Measurements from ENCODE around the gene SRI.
"Not testable (repeated sequence)": the region's sequence is repeated elsewhere in the genome, so short reads cannot be mapped to it uniquely, and the experiment has no call there.

The SRI gene

GRCh38 chr7:88219781-88220747, at the start of gene SRI:
Gene SRI (minus strand): TSS chr7:88220038. CDS start chr7:88220026, 12 bp downstream.
- peak; percentile 98 for DNase-seq (ENCODE audit: low spot score)

GRCh38 chr7:88269586-88269985, 49.7 kb upstream of the SRI start:
- DNase-seq (ENCODE audit: low spot score) = no peak

GRCh38 chr7:88268858-88269257, 49.0 kb upstream of the SRI start:
- no peak for DNase-seq (ENCODE audit: low spot score)

- no peak for DNase-seq (ENCODE audit: low spot score)
Measured at GRCh38 chr7:88268051-88268450, 48.2 kb upstream of the SRI start.

GRCh38 chr7:88267421-88267820, 47.6 kb upstream of the SRI start:
- no peak for DNase-seq (ENCODE audit: low spot score)

- not testable (repeated sequence) for DNase-seq (ENCODE audit: low spot score)
Measured at GRCh38 chr7:88264987-88265386, 45.1 kb upstream of the SRI start.

GRCh38 chr7:88262562-88262961, 42.7 kb upstream of the SRI start:
- DNase-seq (ENCODE audit: low spot score) = no peak

- no peak for DNase-seq (ENCODE audit: low spot score)
Measured at GRCh38 chr7:88260719-88261118, 40.9 kb upstream of the SRI start.

- no peak for DNase-seq (ENCODE audit: low spot score)
Measured at GRCh38 chr7:88259656-88260380, 40.0 kb upstream of the SRI start.

GRCh38 chr7:88258296-88258695, 38.5 kb upstream of the SRI start:
- DNase-seq (ENCODE audit: low spot score) = not testable (repeated sequence)

- DNase-seq (ENCODE audit: low spot score) = no peak
Measured at GRCh38 chr7:88256906-88257305, 37.1 kb upstream of the SRI start.

- DNase-seq (ENCODE audit: low spot score) = peak; percentile 18
Measured at GRCh38 chr7:88254721-88255424, 35.0 kb upstream of the SRI start.

GRCh38 chr7:88253640-88254039, 33.8 kb upstream of the SRI start:
- DNase-seq (ENCODE audit: low spot score) = no peak

GRCh38 chr7:88244258-88244657, 24.4 kb upstream of the SRI start:
- no peak for DNase-seq (ENCODE audit: low spot score)

GRCh38 chr7:88243345-88243909, 23.6 kb upstream of the SRI start:
- DNase-seq (ENCODE audit: low spot score) = peak; percentile 39

GRCh38 chr7:88239852-88240251, 20.0 kb upstream of the SRI start:
- no peak for DNase-seq (ENCODE audit: low spot score)

GRCh38 chr7:88233828-88234227, 14.0 kb upstream of the SRI start:
- no peak for DNase-seq (ENCODE audit: low spot score)

GRCh38 chr7:88230646-88231045, 10.8 kb upstream of the SRI start:
- no peak for DNase-seq (ENCODE audit: low spot score)

- DNase-seq (ENCODE audit: low spot score) = no peak
Measured at GRCh38 chr7:88229302-88229995, 9.6 kb upstream of the SRI start.

GRCh38 chr7:88226886-88227516, 7.2 kb upstream of the SRI start:
- no peak for DNase-seq (ENCODE audit: low spot score)

- no peak for DNase-seq (ENCODE audit: low spot score)
Measured at GRCh38 chr7:88226201-88226600, 6.4 kb upstream of the SRI start.
